DND-41 (cell line): ENCODE results near the gene DNAJC10.
A peak's percentile ranks its signal among the peaks of the same experiment; 100 is the strongest.
"Not testable (repeated sequence)": the region's sequence is repeated elsewhere in the genome, so short reads cannot be mapped to it uniquely, and the experiment has no call there.

Experiments
- ATAC-seq: fragments of 200-7000 bp; cut with Tn5 transposase; 3 replicates; pipeline ENCODE4 v1.9.1; 2021; ENCODE audit warnings: low read depth; ENCODE audit not compliant: insufficient read depth
- DNase-seq: peaks from one replicate; pipeline ENCODE4 v3.0.0-alpha.2; 2020
- H2AFZ ChIP-seq: 2 replicates; pipeline ENCODE4 v1.6.0; 2012; ENCODE audit warnings: low read depth, low read length
- H3K27ac ChIP-seq: 2 replicates; pipeline ENCODE4 v1.5.1; 2012; ENCODE audit warnings: low read length, inconsistent platforms
- H3K27me3 ChIP-seq: fragments of 200-600 bp; sonication (generic); 2 replicates; pipeline ENCODE4 v1.6.0; 2012; ENCODE audit warnings: low read length, mild to moderate bottlenecking, inconsistent platforms; ENCODE audit not compliant: insufficient read depth, poor library complexity
- H3K36me3 ChIP-seq: 2 replicates; pipeline ENCODE4 v1.5.1; 2012; ENCODE audit warnings: low read length, inconsistent platforms; ENCODE audit not compliant: insufficient read depth
- H3K4me1 ChIP-seq: 2 replicates; pipeline ENCODE4 v1.5.1; 2012; ENCODE audit warnings: mild to moderate bottlenecking, low read length; ENCODE audit not compliant: insufficient read depth
- H3K4me2 ChIP-seq: 2 replicates; pipeline ENCODE4 v1.6.0; 2012; ENCODE audit warnings: mild to moderate bottlenecking, moderate library complexity, low read length, inconsistent platforms; ENCODE audit not compliant: insufficient read depth
- H3K4me3 ChIP-seq, 2 experiments: fragments of 200-600 bp in 1 of 2; shearing (Covaris generic) in 1 of 2; 2 replicates each; pipeline ENCODE4 v1.5.1; 2012 to 2016; ENCODE audit warnings: inconsistent platforms in 2 of 2, low read length in 2 of 2, mild to moderate bottlenecking in 2 of 2, low read depth in 1 of 2, moderate library complexity in 1 of 2
- H3K79me2 ChIP-seq: 2 replicates; pipeline ENCODE4 v1.6.0; 2012; ENCODE audit warnings: low read length, inconsistent platforms; ENCODE audit not compliant: insufficient read depth
- H3K9ac ChIP-seq: 2 replicates; pipeline ENCODE4 v1.6.0; 2012; ENCODE audit warnings: low read depth, mild to moderate bottlenecking, inconsistent platforms, low read length, moderate library complexity
- H3K9me3 ChIP-seq: 2 replicates; pipeline ENCODE4 v1.5.1; 2012; ENCODE audit warnings: low read length, moderate library complexity, mild to moderate bottlenecking, inconsistent platforms; ENCODE audit not compliant: insufficient read depth, severe bottlenecking
- H4K20me1 ChIP-seq: 2 replicates; pipeline ENCODE4 v1.6.0; 2012; ENCODE audit warnings: low read length; ENCODE audit not compliant: insufficient read depth
- EZH2 ChIP-seq: IDR thresholded peaks from 3 replicates; pipeline ENCODE4 v1.6.1; 2012; ENCODE audit warnings: borderline replicate concordance, low read depth, mild to moderate bottlenecking, moderate library complexity, low read length, inconsistent platforms; ENCODE audit not compliant: severe bottlenecking
- TF ChIP-seq, protein P1 (sequence below): IDR thresholded peaks from 2 replicates; pipeline ENCODE4 v1.5.1; 2012; ENCODE audit warnings: borderline replicate concordance, low read length, moderate library complexity, mild to moderate bottlenecking; ENCODE audit not compliant: poor library complexity, severe bottlenecking; ENCODE audit errors: extremely low read depth

DNAJC10 gene

DNA sequence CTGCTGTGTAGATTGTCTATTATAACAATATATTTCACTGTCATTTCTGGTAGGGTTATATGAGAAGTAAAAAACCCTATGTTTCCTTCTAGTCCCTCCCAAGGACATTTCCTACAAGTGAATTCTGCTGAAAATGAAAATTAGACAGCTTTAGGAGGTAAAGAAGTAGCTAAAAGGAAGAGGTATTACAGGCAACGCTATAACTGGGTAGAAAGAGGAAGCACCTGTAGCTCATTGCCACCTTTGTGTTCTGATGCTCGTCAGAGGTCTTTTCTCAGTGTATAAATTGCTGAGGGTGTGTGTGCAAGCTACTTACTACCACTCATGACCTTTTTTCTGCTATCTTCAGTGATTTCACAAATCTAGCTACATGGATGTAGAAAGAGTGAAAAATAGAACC, 1.4 kb downstream of the DNAJC10 start:
- ATAC-seq (no peak), DNase-seq (no peak)
- Histone ChIP-seq H3K9ac (peak overlapping the region; percentile 69; the same call in 1 of the 2 replicates), H4K20me1 (no peaks in the 10 kb centered on the region), H3K4me1 (peaks cover 38% of the 10 kb centered on the region), H2AFZ (no peak overlapping the region), H3K27ac (no peak overlapping the region), H3K79me2 (peaks cover 10% of the 10 kb centered on the region), H3K27me3 (no peaks in the 10 kb centered on the region), H3K9me3 (no peaks in the 10 kb centered on the region), H3K36me3 (peaks cover 20% of the 10 kb centered on the region), H3K4me3 (peak overlapping the region in 1 of 2 experiments; percentile 76; a peak in 1 of 4 replicates), H3K4me2 (peak overlapping the region; percentile 99; the same call in 1 of the 2 replicates)
- TF ChIP-seq, protein P1, sequence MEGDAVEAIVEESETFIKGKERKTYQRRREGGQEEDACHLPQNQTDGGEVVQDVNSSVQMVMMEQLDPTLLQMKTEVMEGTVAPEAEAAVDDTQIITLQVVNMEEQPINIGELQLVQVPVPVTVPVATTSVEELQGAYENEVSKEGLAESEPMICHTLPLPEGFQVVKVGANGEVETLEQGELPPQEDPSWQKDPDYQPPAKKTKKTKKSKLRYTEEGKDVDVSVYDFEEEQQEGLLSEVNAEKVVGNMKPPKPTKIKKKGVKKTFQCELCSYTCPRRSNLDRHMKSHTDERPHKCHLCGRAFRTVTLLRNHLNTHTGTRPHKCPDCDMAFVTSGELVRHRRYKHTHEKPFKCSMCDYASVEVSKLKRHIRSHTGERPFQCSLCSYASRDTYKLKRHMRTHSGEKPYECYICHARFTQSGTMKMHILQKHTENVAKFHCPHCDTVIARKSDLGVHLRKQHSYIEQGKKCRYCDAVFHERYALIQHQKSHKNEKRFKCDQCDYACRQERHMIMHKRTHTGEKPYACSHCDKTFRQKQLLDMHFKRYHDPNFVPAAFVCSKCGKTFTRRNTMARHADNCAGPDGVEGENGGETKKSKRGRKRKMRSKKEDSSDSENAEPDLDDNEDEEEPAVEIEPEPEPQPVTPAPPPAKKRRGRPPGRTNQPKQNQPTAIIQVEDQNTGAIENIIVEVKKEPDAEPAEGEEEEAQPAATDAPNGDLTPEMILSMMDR: no peak
- TF ChIP-seq EZH2: no peak

- DNase-seq: no peak
- Histone ChIP-seq H3K9ac (0 out of 2 replicates have a peak overlapping the region, but pooled peaks have one; percentile 69), H2AFZ (no peak overlapping the region)
Observed at GRCh38 chr2:182717816-182718215, 1.8 kb downstream of the DNAJC10 start.

DNA sequence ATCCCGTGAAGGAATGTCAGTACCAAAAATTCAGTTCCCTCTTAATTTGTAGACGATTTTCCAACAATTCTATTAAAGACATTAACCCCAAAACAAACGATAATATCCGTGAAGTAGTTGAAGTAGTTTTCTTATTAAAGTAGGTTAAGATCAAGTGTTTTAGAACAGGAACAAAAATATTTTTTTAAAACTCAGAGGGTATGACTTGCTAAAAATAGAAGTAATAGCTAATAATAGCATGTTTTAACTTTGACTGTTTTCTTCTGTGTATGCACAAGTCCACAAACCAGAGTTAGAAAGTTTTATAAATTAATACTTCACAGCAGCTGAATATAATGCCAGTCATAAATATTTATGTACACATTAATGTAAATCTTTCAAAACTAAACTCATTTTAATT, 2.4 kb downstream of the DNAJC10 start:
- H3K4me3 ChIP-seq: no peak overlapping the region
- no peak overlapping the region for H2AFZ ChIP-seq
- H3K27ac ChIP-seq: no peak overlapping the region
- H3K27me3 ChIP-seq: no peaks in the 10 kb centered on the region
- no peaks in the 10 kb centered on the region for H4K20me1 ChIP-seq
- peaks cover 38% of the 10 kb centered on the region for H3K4me1 ChIP-seq
- H3K36me3 ChIP-seq: peaks cover 28% of the 10 kb centered on the region
- no peaks in the 10 kb centered on the region for H3K9me3 ChIP-seq
- ATAC-seq: no peak
- H3K9ac ChIP-seq: no peak overlapping the region
- DNase-seq: no peak
- peaks cover 10% of the 10 kb centered on the region for H3K79me2 ChIP-seq
- TF ChIP-seq, protein P1: no peak
- TF ChIP-seq EZH2: no peak
- H3K4me2 ChIP-seq: no peak overlapping the region

More at GRCh38 chr2:182717816-182718215, 1.8 kb downstream of the DNAJC10 start:
- ATAC-seq: no peak
- Histone ChIP-seq H3K27me3 (no peaks in the 10 kb centered on the region), H4K20me1 (no peaks in the 10 kb centered on the region), H3K9me3 (no peaks in the 10 kb centered on the region), H3K36me3 (peaks cover 23% of the 10 kb centered on the region), H3K4me2 (peak overlapping the region; percentile 99; the same call in 1 of the 2 replicates), H3K27ac (no peak overlapping the region), H3K4me3 (peak overlapping the region in 1 of 2 experiments; percentile 76; a peak in 1 of 4 replicates), H3K4me1 (peaks cover 38% of the 10 kb centered on the region), H3K79me2 (peaks cover 10% of the 10 kb centered on the region)
- TF ChIP-seq, protein P1: no peak
- TF ChIP-seq EZH2: no peak

- not testable (repeated sequence) for DNase-seq, ATAC-seq, H3K9ac ChIP-seq, H4K20me1 ChIP-seq, H3K4me2 ChIP-seq, H3K4me3 ChIP-seq, H3K9me3 ChIP-seq, H2AFZ ChIP-seq, H3K27ac ChIP-seq, H3K79me2 ChIP-seq, H3K27me3 ChIP-seq
- Histone ChIP-seq H3K4me1 (peaks cover 38% of the 10 kb centered on the region), H3K36me3 (peaks cover 30% of the 10 kb centered on the region)
Observed at GRCh38 chr2:182719116-182719515, 3.1 kb downstream of the DNAJC10 start.
